ENCODE measurements around the gene DPY19L1. TPM values are rescaled to one million over a fixed set of nuclear protein-coding genes. Genes with fewer than 3 reads are reported as not detected.

Gene DPY19L1
- total RNA-seq, 1 experiment from 2014 or later = 14.3 TPM

DNA sequence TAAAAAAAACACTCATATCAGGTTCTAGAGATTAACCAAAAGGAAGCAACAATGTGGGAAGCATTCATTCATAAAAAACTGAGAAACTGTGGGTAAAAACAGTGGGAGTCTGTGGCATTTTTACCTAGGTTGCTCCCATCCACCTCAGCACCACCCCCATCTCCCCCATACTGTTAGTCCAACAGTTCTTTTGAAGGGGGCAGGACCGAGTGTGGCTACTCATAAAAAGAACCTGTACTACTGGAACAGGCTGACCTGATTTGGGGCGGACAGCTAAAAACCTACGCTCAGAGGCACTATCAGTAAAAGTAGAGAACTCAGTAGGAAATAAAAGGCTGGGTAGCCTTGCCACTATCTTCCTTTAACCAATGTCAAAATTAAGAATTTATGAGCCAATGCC, 84.5 kb downstream of the DPY19L1 start:
- no peak for DNase-seq
- H3K79me1 ChIP-seq (ENCODE audit: insufficient read depth, low read depth, low read length, poor library complexity, severe bottlenecking) = no peaks in the 10 kb centered on the region

More for the DNA sequence above, 84.5 kb downstream of the DPY19L1 start:
- no peak overlapping the region for H4K91ac ChIP-seq (ENCODE audit: insufficient read length, low read depth, low read length)
- no peak overlapping the region for H3K4me2 ChIP-seq (ENCODE audit: insufficient read depth, insufficient read length, low read length)
- H2BK120ac ChIP-seq (ENCODE audit: low read depth, low read length, poor library complexity, severe bottlenecking) = no peak overlapping the region
- TF ChIP-seq CTCF (conservative IDR thresholded peaks at IDR 0.05) = no peak
- no peak overlapping the region for H2AK5ac ChIP-seq (ENCODE audit: insufficient read length, low read length)
- H3K4ac ChIP-seq (ENCODE audit: low read depth, low read length) = no peak overlapping the region
- H3K27me3 ChIP-seq (ENCODE audit: insufficient read depth, low read length) = no peaks in the 10 kb centered on the region
- no peak overlapping the region for H3K23ac ChIP-seq (ENCODE audit: insufficient read length, low read depth, low read length)
- H2BK5ac ChIP-seq (ENCODE audit: insufficient read length, low read length) = no peak overlapping the region
- no peaks in the 10 kb centered on the region for H3K9me3 Mint-ChIP-seq
- H3K27me3 Mint-ChIP-seq (ENCODE audit: low read depth) = no peaks in the 10 kb centered on the region
- no peak overlapping the region for H3K9ac ChIP-seq (ENCODE audit: extremely low read depth, insufficient read length, low read length)
- no peak overlapping the region for H4K5ac ChIP-seq (ENCODE audit: insufficient read length, low read depth, low read length)
- no peaks in the 10 kb centered on the region for H3K4me1 ChIP-seq (ENCODE audit: insufficient read depth, low read length)
- peaks cover 0 to 5% (median 0%) of the 10 kb centered on the region in 3 experiments; a peak in 1 of 7 replicates for H3K36me3 Mint-ChIP-seq (ENCODE audit: insufficient read depth in 1 of 3, low read depth in 3 of 3)
- no peak overlapping the region for H2AFZ ChIP-seq (ENCODE audit: low read length)
- H4K20me1 ChIP-seq (ENCODE audit: control insufficient read depth, insufficient read depth, insufficient read length) = no peaks in the 10 kb centered on the region
- H3K23me2 ChIP-seq (ENCODE audit: insufficient read length, low read depth, low read length, poor library complexity, severe bottlenecking) = no peaks in the 10 kb centered on the region
- no peak overlapping the region for H3K27ac ChIP-seq (ENCODE audit: insufficient read length, low read depth, low read length)
- no peaks in the 10 kb centered on the region for H3K79me2 ChIP-seq (ENCODE audit: insufficient read depth, low read length)
- no peak overlapping the region for H3K4me3 Mint-ChIP-seq
- no peak overlapping the region for H3K18ac ChIP-seq (ENCODE audit: insufficient read length, low read depth, low read length)
- WGBS (ENCODE audit: extremely low coverage, insufficient read length, low lambda C conversion rate) = no CpG with 5 or more reads among the region's 3 CpGs
- H3K56ac ChIP-seq (ENCODE audit: insufficient read length, low read depth, low read length) = no peak overlapping the region
- no peak overlapping the region for H4K8ac ChIP-seq (replicated peaks; ENCODE audit: insufficient read length, low read depth, low read length)
- H2BK15ac ChIP-seq (ENCODE audit: low read depth, low read length) = no peak overlapping the region
- no peak overlapping the region for H2BK12ac ChIP-seq (ENCODE audit: insufficient read length, low read depth, low read length)
- H3K4me1 Mint-ChIP-seq = peaks cover 18 to 22% of the 10 kb centered on the region in 2 experiments
- no peak overlapping the region for H2BK20ac ChIP-seq (ENCODE audit: low read depth, low read length, poor library complexity, severe bottlenecking)
- no peaks in the 10 kb centered on the region for H3K9me3 ChIP-seq (ENCODE audit: control insufficient read depth, low read depth, low read length)
- no peak overlapping the region for H3K14ac ChIP-seq (ENCODE audit: insufficient read depth, low read length)
- H3T11ph ChIP-seq (ENCODE audit: low read length) = no peak overlapping the region
- no peak overlapping the region for H3K27ac Mint-ChIP-seq

Data from H9 (cell line).